ENCODE data around the gene MRPS2.
"Not testable (repeated sequence)": the region's sequence is repeated elsewhere in the genome, so short reads cannot be mapped to it uniquely, and the experiment has no call there.

MRPS2 gene

GRCh38 chr9:135500525-135501260, at the start of gene MRPS2:
Gene MRPS2, plus strand, starts transcription at chr9:135500682. Its CDS starts 29 bp downstream, at chr9:135500711.
- peak; percentile 91 for DNase-seq

GRCh38 chr9:135450956-135451355, 49.5 kb upstream of the MRPS2 start:
- DNase-seq: no peak

GRCh38 chr9:135451909-135452308, 48.6 kb upstream of the MRPS2 start:
- DNase-seq: not testable (repeated sequence)

GRCh38 chr9:135454737-135455136, 45.7 kb upstream of the MRPS2 start:
- DNase-seq: no peak

GRCh38 chr9:135455401-135456030, 45.0 kb upstream of the MRPS2 start:
- DNase-seq: no peak

GRCh38 chr9:135456436-135457104, 43.9 kb upstream of the MRPS2 start:
- no peak for DNase-seq

- DNase-seq: not testable (repeated sequence)
Measured at GRCh38 chr9:135458478-135458877, 42.0 kb upstream of the MRPS2 start.

GRCh38 chr9:135461936-135462335, 38.5 kb upstream of the MRPS2 start:
- no peak for DNase-seq

- DNase-seq: no peak
Measured at GRCh38 chr9:135463140-135463539, 37.3 kb upstream of the MRPS2 start.

- no peak for DNase-seq
Measured at GRCh38 chr9:135464181-135464580, 36.3 kb upstream of the MRPS2 start.

GRCh38 chr9:135468854-135469521, 31.5 kb upstream of the MRPS2 start:
- DNase-seq: no peak

GRCh38 chr9:135471791-135472640, 28.5 kb upstream of the MRPS2 start:
- DNase-seq: no peak

- no peak for DNase-seq
Measured at GRCh38 chr9:135473972-135474543, 26.4 kb upstream of the MRPS2 start.

- DNase-seq: no peak
Measured at GRCh38 chr9:135474915-135475314, 25.6 kb upstream of the MRPS2 start.

- DNase-seq: no peak
Measured at GRCh38 chr9:135476561-135477355, 23.7 kb upstream of the MRPS2 start.

GRCh38 chr9:135478191-135478590, 22.3 kb upstream of the MRPS2 start:
- DNase-seq: no peak

- DNase-seq: no peak
Measured at GRCh38 chr9:135478829-135479468, 21.5 kb upstream of the MRPS2 start.

GRCh38 chr9:135479469-135480052, 20.9 kb upstream of the MRPS2 start, which contains the start of gene PPP1R26:
Gene PPP1R26, plus strand, starts transcription at chr9:135479782. Its CDS starts 4,729 bp downstream, at chr9:135484511.
- DNase-seq: no peak

GRCh38 chr9:135480071-135480939, 20.2 kb upstream of the MRPS2 start:
- no peak for DNase-seq

All from femur (tissue), 1 donor.